Activated T-cell treated with anti-CD3 and anti-CD28 coated beads, Interleukin-2, amount 50 U/mL, for 24 hours (primary cell): Measurements from ENCODE around the gene CALML4.
A peak's percentile ranks its signal among the peaks of the same experiment; 100 is the strongest.
"Not testable (repeated sequence)": the region's sequence is repeated elsewhere in the genome, so short reads cannot be mapped to it uniquely, and the experiment has no call there.

ENCODE experiments used
- DNase-seq: peaks from one replicate; pipeline ENCODE4 v3.0.0-alpha.2; 2020
- H3K27ac Mint-ChIP-seq: 2 replicates; pipeline ENCODE4 v1.8.0; 2020; ENCODE audit warnings: mild to moderate bottlenecking, mixed read lengths
- H3K27me3 Mint-ChIP-seq: 2 replicates; pipeline ENCODE4 v1.8.0; 2020; ENCODE audit warnings: mixed read lengths
- H3K36me3 Mint-ChIP-seq: 2 replicates; pipeline ENCODE4 v1.8.0; 2020; ENCODE audit warnings: low read depth, mixed read lengths
- H3K4me1 Mint-ChIP-seq: 2 replicates; pipeline ENCODE4 v1.8.0; 2020; ENCODE audit warnings: low read depth, mixed read lengths
- H3K4me3 Mint-ChIP-seq: 2 replicates; pipeline ENCODE4 v1.8.0; 2020; ENCODE audit warnings: mild to moderate bottlenecking, moderate library complexity, mixed read lengths
- H3K9me3 Mint-ChIP-seq: 2 replicates; pipeline ENCODE4 v1.8.0; 2020; ENCODE audit warnings: mixed read lengths

The CALML4 gene

DNA sequence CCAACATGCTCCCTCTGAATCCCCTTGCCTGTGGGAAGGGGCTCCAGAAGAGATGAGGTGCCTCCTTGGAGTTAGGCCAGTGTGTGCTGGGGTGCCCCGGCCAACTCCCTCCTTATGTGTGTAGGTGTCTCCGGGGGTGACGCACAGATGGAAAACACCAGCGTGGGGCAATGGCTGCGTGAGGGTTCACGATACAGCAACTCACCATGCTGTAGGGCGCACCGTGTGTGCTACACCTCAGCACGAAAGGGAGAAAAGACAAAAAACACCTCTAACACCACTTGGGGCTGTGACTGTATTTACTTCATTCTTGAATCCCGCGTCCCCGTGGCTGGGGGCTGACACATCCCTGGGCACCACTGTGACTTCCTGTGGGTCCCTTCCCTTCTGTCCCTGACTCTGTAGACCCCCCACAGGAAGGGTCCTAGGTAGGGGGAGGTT is 1.6 kb upstream of the CALML4 start:
- H3K27me3 Mint-ChIP-seq, result no peaks in the 10 kb centered on the region
- H3K4me1 Mint-ChIP-seq, result peaks cover 45% of the 10 kb centered on the region
- DNase-seq, result no peak
- H3K36me3 Mint-ChIP-seq, result peaks cover 57% of the 10 kb centered on the region
- no peak overlapping the region for H3K4me3 Mint-ChIP-seq
- H3K9me3 Mint-ChIP-seq, result no peaks in the 10 kb centered on the region
- no peak overlapping the region for H3K27ac Mint-ChIP-seq

DNA sequence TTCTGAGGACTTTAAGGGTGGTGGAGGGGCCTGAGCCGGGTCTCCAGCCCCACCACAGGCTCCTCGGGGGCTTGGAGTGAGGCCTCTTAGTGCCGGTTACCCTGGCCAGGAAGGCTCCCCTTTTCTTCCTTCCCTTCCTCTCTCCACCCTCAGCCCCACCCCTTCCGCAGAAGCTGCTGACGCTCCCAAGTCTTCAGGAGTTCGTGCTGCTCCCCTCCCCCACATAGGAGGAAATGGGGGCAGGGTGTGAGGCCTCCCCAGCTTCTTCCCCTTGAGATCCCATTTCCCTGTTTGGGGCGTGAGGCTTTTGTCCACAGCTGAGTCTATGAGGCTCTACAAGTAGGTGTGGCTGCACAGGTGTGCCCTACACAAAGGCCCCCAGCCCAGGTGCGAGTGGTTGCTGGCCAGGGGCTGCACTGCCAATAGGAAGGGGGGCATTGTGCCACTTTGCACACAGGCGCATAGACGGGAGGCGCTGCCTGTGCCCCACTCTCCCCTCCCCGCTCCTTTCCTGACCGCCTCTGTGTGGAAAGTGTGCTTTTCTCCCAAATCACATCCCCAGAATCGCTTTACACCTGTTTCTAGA is 915 bp upstream of the CALML4 start:
- H3K27ac Mint-ChIP-seq, result peak overlapping the region; percentile 44
- peaks cover 54% of the 10 kb centered on the region for H3K36me3 Mint-ChIP-seq
- H3K4me1 Mint-ChIP-seq, result peaks cover 44% of the 10 kb centered on the region
- no peaks in the 10 kb centered on the region for H3K27me3 Mint-ChIP-seq
- no peaks in the 10 kb centered on the region for H3K9me3 Mint-ChIP-seq
- H3K4me3 Mint-ChIP-seq, result no peak overlapping the region
- DNase-seq, result no peak

DNA sequence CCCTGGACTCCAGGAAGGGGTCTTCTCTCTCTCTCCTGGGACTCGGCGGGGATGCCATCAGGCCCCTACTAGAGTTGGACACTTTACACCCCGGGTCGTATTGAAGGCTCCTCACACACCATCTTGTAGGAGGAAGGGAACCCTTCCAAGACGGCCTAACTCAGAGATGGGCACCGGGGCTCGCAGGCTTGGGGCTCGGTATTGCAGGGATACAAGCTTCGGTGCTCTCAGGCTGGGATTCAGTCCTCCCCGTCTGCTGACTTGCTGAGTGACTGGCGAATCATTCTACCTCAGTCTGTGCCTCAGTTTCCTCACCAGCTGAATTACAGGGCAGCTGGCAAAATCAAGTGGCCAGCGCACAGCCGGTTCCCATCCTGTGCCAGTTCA is 419 bp upstream of the CALML4 start:
- Mint-ChIP-seq H3K27ac (no peak overlapping the region), H3K4me1 (peaks cover 41% of the 10 kb centered on the region), H3K36me3 (peaks cover 53% of the 10 kb centered on the region), H3K9me3 (no peaks in the 10 kb centered on the region), H3K4me3 (no peak overlapping the region), H3K27me3 (no peaks in the 10 kb centered on the region)
- no peak for DNase-seq

DNA sequence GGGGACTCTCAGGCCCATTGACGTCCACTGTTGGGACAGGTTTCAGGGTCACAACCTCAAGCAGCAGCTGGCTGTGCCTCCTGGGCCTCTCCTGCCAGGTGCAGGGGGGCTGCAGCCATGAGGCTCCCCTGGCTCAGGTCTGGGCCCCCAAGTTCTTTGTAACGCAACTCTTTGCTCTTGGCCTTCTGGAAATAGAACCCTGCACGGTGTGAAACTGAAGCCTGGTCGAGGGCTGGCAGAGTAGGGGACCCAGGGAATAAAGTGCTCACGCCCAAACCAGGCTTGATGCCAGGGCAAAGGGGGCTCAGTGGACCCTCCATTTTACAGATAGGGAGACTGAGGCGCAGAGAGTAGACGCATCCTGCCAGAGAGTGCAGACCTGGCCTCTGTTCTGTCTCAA is 771 bp downstream of the CALML4 start:
- Mint-ChIP-seq H3K27ac (no peak overlapping the region), H3K4me1 (peaks cover 31% of the 10 kb centered on the region), H3K4me3 (no peak overlapping the region), H3K27me3 (no peaks in the 10 kb centered on the region), H3K36me3 (peaks cover 48% of the 10 kb centered on the region), H3K9me3 (no peaks in the 10 kb centered on the region)
- DNase-seq, result no peak

DNA sequence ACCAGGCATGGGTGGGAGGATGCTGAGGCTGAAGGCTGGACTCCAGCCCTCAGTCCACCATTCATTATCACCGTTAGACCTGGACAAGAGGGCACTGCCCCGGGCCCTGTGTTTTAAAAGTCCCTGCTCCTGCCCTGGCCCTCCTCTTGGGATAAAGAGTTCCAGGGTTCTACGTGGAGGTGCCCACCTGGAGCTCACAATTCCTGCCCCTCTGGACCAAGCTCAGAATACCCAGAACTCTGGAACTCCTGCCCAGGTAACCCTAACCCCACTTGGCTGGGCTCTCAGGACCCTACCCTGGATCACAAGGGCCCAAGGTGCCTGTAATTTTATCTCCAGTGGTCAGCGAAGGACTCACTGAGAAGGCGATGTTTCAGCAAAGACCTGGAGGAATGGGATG is 1.2 kb downstream of the CALML4 start:
- no peak for DNase-seq
- H3K4me1 Mint-ChIP-seq, result peaks cover 27% of the 10 kb centered on the region
- no peaks in the 10 kb centered on the region for H3K9me3 Mint-ChIP-seq
- H3K36me3 Mint-ChIP-seq, result peaks cover 49% of the 10 kb centered on the region
- H3K27ac Mint-ChIP-seq, result no peak overlapping the region
- H3K27me3 Mint-ChIP-seq, result no peaks in the 10 kb centered on the region
- H3K4me3 Mint-ChIP-seq, result no peak overlapping the region

DNA sequence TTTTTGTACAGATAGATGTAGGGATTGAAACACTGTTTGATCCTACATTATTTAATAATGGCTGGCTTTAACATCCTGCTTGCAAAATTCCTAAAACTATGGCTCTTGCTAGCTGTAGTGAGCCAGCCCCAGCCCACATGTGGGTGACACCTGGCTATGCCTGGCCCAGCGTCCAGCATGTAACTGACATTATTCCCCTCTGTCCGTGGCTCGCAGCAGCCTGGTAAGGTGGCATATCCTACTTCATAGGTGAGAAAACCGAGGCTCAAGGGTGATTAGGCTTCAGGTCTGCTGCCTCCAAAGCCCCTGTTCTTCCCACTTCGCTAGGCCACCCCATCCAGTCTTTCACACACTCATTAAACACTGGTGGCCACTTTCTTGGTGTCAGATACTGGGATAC is 1.6 kb downstream of the CALML4 start:
- no peak overlapping the region for H3K27ac Mint-ChIP-seq
- H3K4me1 Mint-ChIP-seq, result peaks cover 22% of the 10 kb centered on the region
- DNase-seq, result no peak
- H3K36me3 Mint-ChIP-seq, result peaks cover 47% of the 10 kb centered on the region
- no peaks in the 10 kb centered on the region for H3K9me3 Mint-ChIP-seq
- H3K4me3 Mint-ChIP-seq, result no peak overlapping the region
- no peaks in the 10 kb centered on the region for H3K27me3 Mint-ChIP-seq

DNA sequence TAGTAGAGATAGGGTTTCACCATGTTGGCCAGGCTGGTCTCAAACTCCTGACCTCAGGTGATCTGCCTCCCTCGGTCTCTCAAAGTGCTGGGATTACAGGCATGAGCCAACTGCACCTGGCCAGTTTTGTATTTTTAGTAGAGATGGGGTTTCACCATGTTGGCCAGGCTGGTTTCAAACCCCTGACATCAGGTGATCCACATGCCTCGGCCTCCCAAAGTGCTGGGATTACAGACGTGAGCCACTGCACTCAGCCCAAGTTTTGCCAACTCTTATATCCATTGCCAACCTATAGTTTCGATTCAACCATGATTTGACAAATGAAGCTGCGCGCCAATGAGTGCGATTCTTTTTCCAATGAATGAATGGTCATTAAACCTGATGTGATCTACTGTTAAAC is 2.1 kb downstream of the CALML4 start:
- Mint-ChIP-seq H3K36me3 (peaks cover 48% of the 10 kb centered on the region), H3K4me1 (peaks cover 21% of the 10 kb centered on the region)
- H3K4me3 Mint-ChIP-seq, H3K27ac Mint-ChIP-seq, H3K9me3 Mint-ChIP-seq, H3K27me3 Mint-ChIP-seq, DNase-seq: not testable (repeated sequence)

DNA sequence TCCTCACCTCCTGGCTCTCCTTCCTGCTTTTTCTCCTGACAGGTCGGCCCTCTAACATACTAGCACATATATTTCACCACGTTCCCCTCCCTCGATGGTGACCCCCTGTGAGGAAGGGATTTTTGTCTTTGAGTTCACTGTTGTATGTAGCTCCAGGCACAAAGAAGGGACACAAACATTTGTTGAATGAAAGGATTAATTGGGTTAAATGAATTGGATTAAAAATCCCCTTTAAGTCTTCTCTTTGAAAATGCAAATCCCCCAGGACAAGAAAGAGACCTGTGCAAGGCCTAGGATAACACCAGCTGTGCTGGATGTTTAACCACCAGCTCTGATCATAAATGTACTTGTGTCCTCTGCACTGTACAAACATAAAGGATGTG is 3.3 kb downstream of the CALML4 start:
- Mint-ChIP-seq H3K27me3 (no peaks in the 10 kb centered on the region), H3K27ac (peak overlapping the region; percentile 58), H3K9me3 (no peaks in the 10 kb centered on the region), H3K36me3 (peaks cover 49% of the 10 kb centered on the region), H3K4me3 (no peak overlapping the region), H3K4me1 (peaks cover 12% of the 10 kb centered on the region)
- no peak for DNase-seq

DNA sequence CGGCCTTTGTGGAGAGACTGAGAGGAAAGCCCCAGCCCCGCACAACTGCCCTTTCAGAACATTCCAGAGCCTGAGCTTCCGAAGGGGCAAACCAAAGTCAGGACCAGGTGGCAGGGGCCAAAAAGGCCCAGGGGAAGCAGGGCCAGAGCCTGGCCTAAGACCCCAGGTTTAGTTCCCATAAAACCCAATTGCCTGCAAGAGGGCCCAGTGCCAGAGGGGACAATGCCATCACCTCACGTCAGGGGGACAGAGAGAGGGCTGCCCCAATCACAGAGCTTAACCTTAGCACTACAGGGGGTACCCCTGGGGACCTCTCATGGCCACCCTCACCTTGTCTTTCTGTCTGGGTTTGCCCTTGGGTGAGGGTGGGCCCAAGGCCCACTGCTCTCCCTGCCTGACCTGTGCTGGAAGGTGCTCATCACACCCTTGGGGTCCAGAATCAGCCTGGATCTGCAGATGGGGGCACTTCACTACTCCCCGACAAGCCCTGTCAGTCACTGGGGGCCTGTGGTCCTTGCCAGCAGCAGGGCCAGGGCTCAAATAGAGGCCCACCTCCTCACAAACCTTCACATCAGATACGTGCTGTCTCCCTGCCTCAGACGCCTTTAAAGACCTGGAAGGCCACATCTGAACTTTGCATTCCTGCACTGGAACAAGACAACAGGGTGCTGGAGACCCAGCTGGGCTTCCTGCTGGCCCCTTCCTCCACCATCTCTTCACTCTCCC is 3.8 kb downstream of the CALML4 start:
- H3K9me3 Mint-ChIP-seq, result no peaks in the 10 kb centered on the region

DNA sequence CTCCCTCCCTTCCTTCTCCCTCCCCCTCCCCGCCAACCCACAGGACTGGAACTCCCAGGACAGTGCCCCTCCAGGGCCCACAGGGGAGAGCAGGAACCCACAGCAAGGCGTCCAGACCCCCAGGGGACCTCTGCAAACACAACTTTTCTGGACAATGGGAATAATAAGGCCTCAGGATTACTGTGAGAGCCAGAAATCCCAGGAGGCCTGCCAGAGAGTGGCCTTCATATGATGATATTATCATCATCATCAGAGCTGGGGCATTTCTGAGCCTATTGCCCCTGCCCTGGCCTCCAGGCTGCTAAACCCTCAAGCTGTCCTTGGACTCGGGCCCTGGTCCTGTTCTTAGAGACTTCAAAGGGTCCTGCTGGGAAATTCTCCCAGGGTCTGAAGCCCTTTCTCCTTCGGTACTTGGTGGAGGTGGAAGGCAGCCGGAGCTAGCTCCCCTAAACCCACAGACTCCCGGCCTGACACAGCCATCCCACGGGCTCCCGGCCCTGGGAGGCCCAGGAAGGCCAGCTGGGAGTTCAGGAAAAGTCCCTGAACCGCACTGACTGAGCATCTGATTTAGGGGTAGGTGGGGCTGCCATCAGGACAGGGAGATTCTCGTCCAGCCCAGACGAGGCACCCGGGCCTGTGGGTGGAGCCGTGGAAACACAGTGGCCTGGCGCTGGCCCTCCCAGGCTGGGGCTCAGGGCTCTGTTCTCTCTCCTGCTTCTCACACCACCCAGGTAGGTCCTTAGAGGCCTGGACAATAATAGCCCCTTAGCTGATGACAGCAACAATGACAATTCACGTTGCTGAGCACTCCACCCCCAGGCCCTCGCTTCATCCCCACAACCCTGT is 4.9 kb downstream of the CALML4 start:
- H3K4me1 Mint-ChIP-seq, result peaks cover 3% of the 10 kb centered on the region
- no peak for DNase-seq
- peaks cover 54% of the 10 kb centered on the region for H3K36me3 Mint-ChIP-seq
- H3K27ac Mint-ChIP-seq, result peak overlapping the region; percentile 47
- H3K27me3 Mint-ChIP-seq, result no peaks in the 10 kb centered on the region
- H3K4me3 Mint-ChIP-seq, result no peak overlapping the region
- H3K9me3 Mint-ChIP-seq, result no peaks in the 10 kb centered on the region

More for the DNA sequence above, 3.8 kb downstream of the CALML4 start:
- peaks cover 7% of the 10 kb centered on the region for H3K4me1 Mint-ChIP-seq
- DNase-seq, result no peak
- H3K27ac Mint-ChIP-seq, result peak overlapping the region; percentile 58
- no peaks in the 10 kb centered on the region for H3K27me3 Mint-ChIP-seq
- peaks cover 47% of the 10 kb centered on the region for H3K36me3 Mint-ChIP-seq
- no peak overlapping the region for H3K4me3 Mint-ChIP-seq

DNA sequence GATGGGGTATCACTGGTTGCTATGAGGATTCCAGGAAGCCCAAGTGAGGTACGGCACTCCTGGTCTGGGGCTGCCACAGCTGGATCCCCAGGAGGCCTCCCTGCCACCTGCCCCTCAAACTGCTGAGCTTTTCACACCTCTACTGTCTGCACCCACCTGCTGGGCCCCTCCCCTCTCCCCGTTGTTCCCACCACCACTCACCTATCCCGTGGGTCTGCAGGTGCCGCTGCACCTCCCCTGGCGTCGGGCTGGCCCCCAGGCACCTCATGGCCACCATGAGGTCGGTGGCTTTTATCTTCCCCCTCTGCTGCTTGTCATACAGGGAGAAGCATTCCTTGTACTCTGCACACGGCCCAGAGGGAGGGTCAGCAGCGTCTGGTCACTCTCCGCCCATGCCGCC is 5.8 kb downstream of the CALML4 start:
- no peak overlapping the region for H3K4me3 Mint-ChIP-seq
- no peaks in the 10 kb centered on the region for H3K27me3 Mint-ChIP-seq
- peaks cover 55% of the 10 kb centered on the region for H3K36me3 Mint-ChIP-seq
- DNase-seq, result no peak
- H3K27ac Mint-ChIP-seq, result peak overlapping the region; percentile 38
- H3K4me1 Mint-ChIP-seq, result peaks cover 3% of the 10 kb centered on the region
- no peaks in the 10 kb centered on the region for H3K9me3 Mint-ChIP-seq

DNA sequence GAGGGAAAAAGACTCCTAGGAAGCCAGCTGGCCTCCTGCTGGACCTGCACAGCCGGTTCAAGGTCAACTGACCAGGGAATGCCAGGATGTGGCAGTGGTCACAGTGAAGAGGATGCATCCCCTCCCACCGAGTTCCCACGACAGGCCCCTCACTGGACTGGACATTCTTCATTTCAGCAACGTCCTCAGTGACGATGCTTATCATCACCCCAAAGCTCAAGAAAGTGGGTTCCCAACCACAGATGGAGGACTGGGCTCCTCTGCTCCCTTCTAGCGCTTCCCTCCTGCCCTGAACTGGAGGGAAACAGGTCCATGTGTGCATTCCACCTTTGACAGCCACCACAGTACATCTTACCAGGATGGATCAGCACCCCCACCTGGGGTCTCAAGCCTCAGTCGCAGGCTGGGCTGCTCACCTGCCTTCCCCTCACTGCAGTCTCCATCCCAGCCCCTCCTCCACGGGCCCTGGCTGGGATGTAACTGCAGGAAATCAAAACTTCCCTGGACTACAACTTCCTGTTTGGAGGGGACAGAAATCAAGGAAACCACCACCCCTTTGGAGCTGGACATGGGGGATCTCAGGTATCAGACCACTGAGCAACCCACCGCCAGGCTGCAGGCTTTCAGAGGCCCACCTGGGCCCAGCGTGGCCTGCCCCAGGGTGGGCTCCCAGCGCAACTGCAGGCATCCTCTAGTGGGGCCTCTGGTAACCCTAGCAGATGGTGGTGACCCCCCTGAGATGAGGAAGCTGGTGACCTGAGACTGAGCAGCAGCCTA is 7.3 kb downstream of the CALML4 start:
- Mint-ChIP-seq H3K4me1 (peaks cover 3% of the 10 kb centered on the region), H3K27ac (peak overlapping the region; percentile 83), H3K9me3 (no peaks in the 10 kb centered on the region), H3K36me3 (peaks cover 66% of the 10 kb centered on the region), H3K27me3 (no peaks in the 10 kb centered on the region), H3K4me3 (no peak overlapping the region)
- DNase-seq, result no peak

DNA sequence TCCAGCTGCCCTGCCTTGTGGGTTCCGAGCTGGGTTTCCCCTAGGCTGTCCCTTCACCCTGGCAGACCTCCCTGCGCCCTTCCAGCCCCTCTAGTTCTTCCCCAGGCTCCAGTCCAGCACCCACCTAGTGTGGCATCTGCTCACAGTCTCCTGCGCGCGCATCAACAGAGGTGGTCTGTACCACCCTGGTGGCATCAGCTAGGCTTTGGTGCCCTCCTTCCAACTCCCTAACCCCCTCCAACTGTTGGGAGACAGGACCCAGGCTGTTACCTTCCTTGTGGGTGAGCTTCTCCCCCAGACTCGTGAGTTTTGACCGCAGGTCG is 8.0 kb downstream of the CALML4 start:
- no peaks in the 10 kb centered on the region for H3K9me3 Mint-ChIP-seq
- no peak overlapping the region for H3K4me3 Mint-ChIP-seq

DNA sequence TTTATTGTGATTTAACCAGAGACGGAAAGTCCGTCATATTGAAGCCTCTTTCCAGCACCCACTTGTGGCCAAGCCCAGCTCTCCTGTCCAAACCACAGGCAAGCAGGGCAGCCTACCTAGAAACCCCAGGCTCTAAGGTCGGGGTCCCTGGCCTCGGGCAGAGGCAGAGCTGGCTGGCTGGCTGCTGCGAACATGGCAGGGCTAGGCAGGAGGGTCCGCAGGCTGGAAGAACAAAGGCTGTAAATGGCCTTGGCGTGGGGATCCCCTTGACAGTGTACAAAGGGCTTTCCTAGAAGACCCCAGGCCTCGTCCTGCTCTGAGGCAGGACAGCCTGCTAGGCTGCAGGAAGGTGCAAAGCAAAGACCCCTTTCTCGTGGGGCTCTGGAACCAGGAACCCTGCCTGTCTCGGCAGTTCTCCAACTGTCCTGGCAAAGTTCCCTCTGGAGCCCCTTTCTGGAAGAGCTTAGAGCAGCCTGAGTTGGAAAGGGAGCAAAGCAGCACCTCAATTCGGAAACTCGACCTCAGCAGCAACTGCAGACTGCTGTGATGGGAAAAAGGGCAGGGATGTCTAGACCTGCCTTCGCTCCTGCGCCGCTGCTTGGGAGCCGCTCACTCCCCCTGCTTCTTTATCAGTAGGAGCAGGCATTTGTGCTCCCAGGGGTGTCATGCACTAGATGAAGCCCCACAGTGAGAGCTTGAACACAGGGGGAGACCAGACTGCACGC is 8.5 kb downstream of the CALML4 start:
- Mint-ChIP-seq H3K9me3 (no peaks in the 10 kb centered on the region), H3K27me3 (no peaks in the 10 kb centered on the region), H3K36me3 (peaks cover 77% of the 10 kb centered on the region), H3K4me3 (no peak overlapping the region), H3K4me1 (peaks cover under 1% of the 10 kb centered on the region), H3K27ac (peak overlapping the region; percentile 83)
- no peak for DNase-seq

More for the DNA sequence above, 8.0 kb downstream of the CALML4 start:
- H3K4me1 Mint-ChIP-seq, result peaks cover 3% of the 10 kb centered on the region
- peaks cover 73% of the 10 kb centered on the region for H3K36me3 Mint-ChIP-seq
- no peaks in the 10 kb centered on the region for H3K27me3 Mint-ChIP-seq
- peak overlapping the region; percentile 83 for H3K27ac Mint-ChIP-seq
- no peak for DNase-seq
